H1 (cell line): ENCODE measurements around the gene CHCHD6.

ENCODE experiments used
- CHD1 ChIP-seq: IDR thresholded peaks from 2 replicates; pipeline ENCODE4 v1.6.1; 2012; ENCODE audit warnings: low read depth, low read length, improper control_type of control experiment
- CREB1 ChIP-seq: IDR thresholded peaks from 2 replicates; pipeline ENCODE4 v1.6.1; 2012; ENCODE audit warnings: inconsistent platforms
- NRF1 ChIP-seq: IDR thresholded peaks from 2 replicates; pipeline ENCODE4 v1.6.1; 2011; ENCODE audit warnings: mild to moderate bottlenecking, low read depth, low read length, improper control_type of control experiment
- POLR2A ChIP-seq, 2 experiments: IDR thresholded peaks; 1 replicate in 1 of 2; 2 replicates in 1 of 2; pipeline ENCODE4 v1.6.1; 2011; ENCODE audit warnings: low read depth in 2 of 2, low read length in 2 of 2, mild to moderate bottlenecking in 2 of 2; ENCODE audit errors: control extremely low read depth in 1 of 2
- POLR2AphosphoS5 ChIP-seq: IDR thresholded peaks from 2 replicates; pipeline ENCODE4 v1.6.1; 2011; ENCODE audit warnings: low read depth, low read length
- RNF2 ChIP-seq: fragments of 200-900, 300-1000 bp; sonication (generic); IDR thresholded peaks from 2 replicates; pipeline ENCODE4 v1.7.1; 2016; ENCODE audit warnings: borderline replicate concordance, low read depth, mild to moderate bottlenecking, antibody characterized with exemption, low read length; ENCODE audit not compliant: poor library complexity, severe bottlenecking; ENCODE audit errors: missing control alignments
- SIN3A ChIP-seq, 2 experiments: IDR thresholded peaks in 1 of 2; conservative IDR thresholded peaks in 1 of 2; 2 replicates each; pipeline ENCODE4 v1.6.1; 2011 to 2012; ENCODE audit warnings: low read length in 2 of 2, improper control_type of control experiment in 1 of 2, low read depth in 1 of 2, mild to moderate bottlenecking in 1 of 2
- TCF12 ChIP-seq: IDR thresholded peaks from 2 replicates; pipeline ENCODE4 v1.6.1; 2011; ENCODE audit warnings: low read depth, mild to moderate bottlenecking, low read length
- TF ChIP-seq, protein P1 (sequence below), 3 experiments: IDR thresholded peaks; 1 replicate in 2 of 3; 2 replicates in 1 of 3; pipeline versions ENCODE4 v1.5.1 to v1.6.1; 2011; ENCODE audit warnings: low read length in 3 of 3, mild to moderate bottlenecking in 3 of 3, inconsistent platforms in 2 of 3, low read depth in 1 of 3, moderate library complexity in 1 of 3; ENCODE audit not compliant: insufficient read depth in 1 of 3; ENCODE audit errors: control extremely low read depth in 1 of 3

DNA sequence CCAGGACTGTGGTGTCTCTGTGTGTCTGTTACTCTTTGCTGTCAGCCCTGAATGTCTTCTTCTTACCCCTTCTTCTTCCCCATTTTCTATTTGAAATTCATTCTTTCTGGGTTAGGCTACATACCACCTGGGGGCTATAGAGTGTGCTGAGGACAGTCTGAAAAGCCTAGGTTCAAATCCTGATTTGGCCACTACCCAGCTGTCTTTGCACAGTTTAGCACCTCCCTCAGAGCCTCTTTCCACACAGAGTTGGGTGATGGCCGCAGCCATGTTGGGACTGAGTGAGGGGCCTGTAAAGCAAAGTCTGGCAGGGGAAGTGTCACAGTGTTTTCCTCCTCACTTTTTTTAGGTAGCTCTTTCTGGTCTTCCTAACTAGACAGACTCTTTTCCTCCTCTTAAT is 113.7 kb downstream of the CHCHD6 start:
- TF ChIP-seq, protein P1, sequence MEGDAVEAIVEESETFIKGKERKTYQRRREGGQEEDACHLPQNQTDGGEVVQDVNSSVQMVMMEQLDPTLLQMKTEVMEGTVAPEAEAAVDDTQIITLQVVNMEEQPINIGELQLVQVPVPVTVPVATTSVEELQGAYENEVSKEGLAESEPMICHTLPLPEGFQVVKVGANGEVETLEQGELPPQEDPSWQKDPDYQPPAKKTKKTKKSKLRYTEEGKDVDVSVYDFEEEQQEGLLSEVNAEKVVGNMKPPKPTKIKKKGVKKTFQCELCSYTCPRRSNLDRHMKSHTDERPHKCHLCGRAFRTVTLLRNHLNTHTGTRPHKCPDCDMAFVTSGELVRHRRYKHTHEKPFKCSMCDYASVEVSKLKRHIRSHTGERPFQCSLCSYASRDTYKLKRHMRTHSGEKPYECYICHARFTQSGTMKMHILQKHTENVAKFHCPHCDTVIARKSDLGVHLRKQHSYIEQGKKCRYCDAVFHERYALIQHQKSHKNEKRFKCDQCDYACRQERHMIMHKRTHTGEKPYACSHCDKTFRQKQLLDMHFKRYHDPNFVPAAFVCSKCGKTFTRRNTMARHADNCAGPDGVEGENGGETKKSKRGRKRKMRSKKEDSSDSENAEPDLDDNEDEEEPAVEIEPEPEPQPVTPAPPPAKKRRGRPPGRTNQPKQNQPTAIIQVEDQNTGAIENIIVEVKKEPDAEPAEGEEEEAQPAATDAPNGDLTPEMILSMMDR (IDR thresholded peaks at IDR 0.05; ENCODE audit: control extremely low read depth in 1 of 3, insufficient read depth in 1 of 3, low read depth in 1 of 3, low read length in 3 of 3) = no peak
- no peak for TF ChIP-seq POLR2AphosphoS5
- no peak for TF ChIP-seq POLR2A (IDR thresholded peaks at IDR 0.05; ENCODE audit: control extremely low read depth in 1 of 2, low read depth in 2 of 2, low read length in 2 of 2)
- no peak for TF ChIP-seq RNF2
- no peak for TF ChIP-seq SIN3A (conservative IDR thresholded peaks at IDR 0.05 in 1 of 2, IDR thresholded peaks at IDR 0.05 in 1 of 2; ENCODE audit: low read depth in 1 of 2, low read length in 2 of 2)
- TF ChIP-seq TCF12 = no peak
- TF ChIP-seq CREB1 = no peak
- TF ChIP-seq CHD1 = no peak
- TF ChIP-seq NRF1 = no peak
